GM19035 (cell line): ENCODE measurements around the gene DDX59.

Source experiments
- ATAC-seq: cut with Tn5 transposase; IDR thresholded peaks from one replicate; pipeline ENCODE4 v1.9.1; 2021; ENCODE audit not compliant: unreplicated experiment

The DDX59 gene

GRCh38 chr1:200669314-200670241 is at the start of gene DDX59:
TSS of gene DDX59 (minus strand) at chr1:200669907. CDS start at chr1:200666740, 3,167 bp downstream.
- ATAC-seq = peak; percentile 86

GRCh38 chr1:200714504-200715187 is 44.9 kb upstream of the DDX59 start:
- ATAC-seq = no peak

- ATAC-seq = no peak
Observed at GRCh38 chr1:200710166-200710565, 40.5 kb upstream of the DDX59 start.

DNA sequence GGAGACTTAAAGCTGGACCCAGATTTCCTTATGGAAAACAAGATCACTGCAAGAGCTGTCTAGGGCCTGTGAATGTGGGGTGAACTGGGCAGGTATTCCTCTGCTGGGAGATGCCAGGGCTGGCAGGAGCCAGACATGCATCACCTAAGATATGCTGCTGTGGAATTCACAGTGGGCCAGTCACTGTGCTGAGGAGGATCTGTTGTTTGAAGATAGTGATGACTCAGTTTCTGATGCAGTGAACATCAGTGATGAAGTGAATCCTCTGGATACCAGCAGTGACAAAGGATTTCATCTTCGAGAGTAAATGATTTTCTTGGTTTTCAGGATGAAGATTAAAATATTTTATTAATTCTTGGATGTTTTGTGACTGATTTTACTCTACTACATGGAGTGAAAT is 39.1 kb upstream of the DDX59 start:
- ATAC-seq = no peak

GRCh38 chr1:200708161-200708560 is 38.5 kb upstream of the DDX59 start:
- ATAC-seq = no peak

DNA sequence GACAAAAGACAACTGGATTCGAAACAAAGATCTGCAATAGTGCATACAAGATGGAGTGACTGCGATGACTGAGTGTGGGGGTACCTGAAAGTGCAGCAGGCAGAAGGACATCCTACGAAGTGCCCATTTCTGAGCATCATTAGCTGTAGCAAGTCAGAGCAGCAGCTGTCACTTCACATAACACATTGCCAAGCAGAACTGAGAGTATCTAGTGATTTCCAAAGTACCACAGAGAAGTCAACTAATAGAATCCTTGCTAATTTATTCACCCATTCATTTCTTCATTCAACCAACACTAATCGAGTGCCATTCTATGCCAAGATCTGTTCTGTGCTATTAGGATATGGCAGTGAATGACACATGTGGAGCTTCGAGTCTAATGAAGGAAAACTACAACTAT is 37.4 kb upstream of the DDX59 start:
- no peak for ATAC-seq

GRCh38 chr1:200706111-200706814 is 36.6 kb upstream of the DDX59 start:
- no peak for ATAC-seq

- no peak for ATAC-seq
Observed at GRCh38 chr1:200704986-200705500, 35.3 kb upstream of the DDX59 start.

DNA sequence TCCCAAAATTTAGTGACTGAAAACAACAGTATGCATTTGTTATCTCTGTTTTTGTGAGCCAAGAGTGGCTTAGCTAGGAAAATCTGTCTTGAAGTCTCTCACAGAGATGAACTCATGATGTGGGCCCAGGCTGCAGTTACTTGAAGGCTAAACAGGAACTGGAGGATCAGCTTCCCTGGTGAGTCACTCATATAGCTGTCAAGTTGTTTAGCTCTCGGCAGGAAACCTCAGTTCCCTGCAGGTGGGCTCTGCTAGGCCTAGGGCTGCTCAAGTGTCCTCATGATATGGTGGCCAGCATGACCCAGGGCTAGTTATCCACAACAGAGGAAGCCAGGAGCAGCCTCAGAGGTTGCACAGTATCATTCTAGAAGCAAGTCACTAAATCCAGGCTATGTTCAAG is 30.2 kb upstream of the DDX59 start:
- no peak for ATAC-seq

- no peak for ATAC-seq
Observed at GRCh38 chr1:200694738-200695137, 25.0 kb upstream of the DDX59 start.

- no peak for ATAC-seq
Observed at GRCh38 chr1:200693327-200693726, 23.6 kb upstream of the DDX59 start.

DNA sequence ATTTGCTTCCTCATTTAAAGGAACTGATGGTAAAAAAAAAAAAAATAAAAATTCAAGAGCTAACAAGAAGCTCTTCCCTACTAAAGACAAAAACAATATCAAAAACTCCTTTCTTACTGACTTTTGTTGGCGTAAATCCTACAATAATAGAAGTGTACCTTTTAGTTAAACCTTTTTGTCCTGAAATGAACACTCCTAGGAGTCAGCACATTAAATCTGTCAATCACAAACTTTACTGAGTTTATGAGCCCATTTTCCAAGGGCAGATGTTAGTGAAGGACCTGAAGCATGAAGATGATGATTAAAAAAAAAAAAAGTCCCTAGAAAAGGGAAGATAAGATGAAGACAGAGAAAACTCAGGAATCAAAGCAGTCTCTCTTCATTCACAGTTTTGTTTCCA is 22.6 kb upstream of the DDX59 start:
- ATAC-seq = no peak

DNA sequence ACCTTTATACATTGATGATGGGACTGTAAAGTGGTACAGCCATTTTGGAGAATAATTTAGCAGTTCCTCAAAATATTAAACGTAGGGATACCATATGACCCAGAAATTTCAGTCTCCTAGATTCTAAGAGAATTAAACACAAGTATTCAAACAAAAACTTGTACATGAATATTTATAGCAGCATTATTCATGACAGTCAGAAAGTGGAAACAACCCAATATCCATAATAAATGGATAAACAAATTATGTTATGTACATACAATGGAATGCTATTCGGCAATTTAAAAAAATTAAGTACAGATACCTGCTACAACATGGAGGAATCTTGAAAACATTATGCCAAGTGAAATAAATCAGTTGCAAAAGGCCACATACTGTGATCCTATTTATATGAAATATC is 16.9 kb upstream of the DDX59 start:
- no peak for ATAC-seq

GRCh38 chr1:200684015-200684414 is 14.3 kb upstream of the DDX59 start:
- no peak for ATAC-seq

- ATAC-seq = no peak
Observed at GRCh38 chr1:200683298-200683697, 13.6 kb upstream of the DDX59 start.

GRCh38 chr1:200681231-200681630 is 11.5 kb upstream of the DDX59 start:
- no peak for ATAC-seq

- no peak for ATAC-seq
Observed at GRCh38 chr1:200676829-200677228, 7.1 kb upstream of the DDX59 start.

GRCh38 chr1:200675588-200675852 is 5.8 kb upstream of the DDX59 start:
- ATAC-seq = no peak

DNA sequence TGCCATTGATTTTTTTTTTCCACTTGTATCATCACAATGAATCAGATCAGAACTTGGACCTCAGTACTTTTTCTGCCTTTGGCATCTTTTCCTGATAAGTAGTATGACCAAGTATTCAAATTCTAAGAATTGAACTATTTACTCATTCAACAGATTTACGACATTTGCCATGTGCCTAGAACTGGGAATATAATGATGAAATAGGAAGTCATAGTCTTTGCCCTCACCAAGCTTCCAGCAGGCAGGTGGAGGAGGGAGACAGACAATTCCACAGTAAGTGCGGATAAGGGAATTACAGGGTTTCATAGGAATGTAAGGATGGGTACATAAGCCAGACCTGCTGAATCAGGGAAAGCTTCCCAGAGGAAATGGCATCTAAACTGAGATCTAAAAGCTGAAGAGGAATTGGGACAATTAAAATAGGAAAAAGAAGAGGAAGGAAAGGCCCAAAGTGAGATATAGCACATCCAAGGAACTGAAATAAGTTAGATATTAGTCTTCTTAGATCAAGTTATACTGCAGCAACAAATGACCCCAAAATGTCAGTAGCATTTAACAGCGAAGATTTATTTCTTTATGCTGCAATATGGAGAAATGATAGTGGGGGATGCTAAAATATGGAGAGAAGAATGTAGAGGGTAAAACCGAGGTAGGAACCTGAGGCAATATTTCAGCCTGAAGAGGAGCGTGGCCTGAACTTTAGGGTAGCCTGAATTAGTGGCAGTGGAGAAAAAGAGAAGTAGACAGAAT is 5.3 kb upstream of the DDX59 start:
- no peak for ATAC-seq

- ATAC-seq = no peak
Observed at GRCh38 chr1:200673952-200674823, 4.5 kb upstream of the DDX59 start.
